HL-60/S4 treated with phorbol 12-myristate 13-acetate at 8.2 ng/mL for 4 days and 3 days (cell line): Measurements from ENCODE around the gene NFIA.

Experiments used
- in situ Hi-C: fragments of 300-500 bp; cut with MboI; formaldehyde crosslinking; loops from 2 replicates; pipeline ENCODE4 v1.15.0; 2022; ENCODE audit warnings: low sequenced_read_pairs

NFIA gene

DNA sequence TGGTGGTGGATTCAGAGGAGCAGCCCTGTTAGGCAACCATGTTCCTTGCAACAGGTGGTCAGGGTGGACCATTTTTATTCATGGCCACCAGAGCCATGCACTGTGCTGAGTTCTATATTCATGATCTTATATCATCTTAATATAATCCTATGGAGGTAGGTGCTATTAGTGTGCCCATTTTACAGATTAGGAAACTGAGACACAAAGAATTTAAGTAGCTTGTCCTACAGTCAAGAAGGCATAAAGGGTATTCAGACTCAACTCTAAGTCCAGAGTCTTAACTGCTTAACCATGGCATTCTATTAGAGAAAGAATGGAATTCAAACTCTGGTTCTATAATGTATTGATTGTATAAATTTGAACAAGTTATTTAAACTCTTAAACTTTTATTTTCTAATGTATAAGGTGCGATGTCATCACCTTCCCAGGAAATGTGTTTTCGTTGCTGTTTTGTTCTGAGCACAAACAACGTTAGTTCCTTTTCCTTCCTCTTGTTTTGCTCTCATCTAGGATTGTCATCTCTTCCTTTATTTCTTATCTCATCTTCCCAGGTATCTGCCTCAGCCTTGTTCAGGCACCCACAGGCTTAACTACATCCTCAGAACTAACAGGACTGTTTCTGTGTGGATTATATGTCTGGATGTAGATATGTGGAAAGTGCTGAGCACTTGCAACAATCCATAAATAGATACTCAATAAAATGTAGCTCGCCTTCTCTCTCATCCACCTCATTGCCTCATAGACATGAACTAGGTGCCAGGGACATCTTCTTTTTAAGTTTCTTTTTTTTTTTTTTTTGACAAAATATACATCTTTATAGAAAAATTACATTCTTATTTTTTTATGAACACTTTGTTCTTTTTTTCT is 207.1 kb downstream of the NFIA start:
- in situ Hi-C loops = no loop called here

DNA sequence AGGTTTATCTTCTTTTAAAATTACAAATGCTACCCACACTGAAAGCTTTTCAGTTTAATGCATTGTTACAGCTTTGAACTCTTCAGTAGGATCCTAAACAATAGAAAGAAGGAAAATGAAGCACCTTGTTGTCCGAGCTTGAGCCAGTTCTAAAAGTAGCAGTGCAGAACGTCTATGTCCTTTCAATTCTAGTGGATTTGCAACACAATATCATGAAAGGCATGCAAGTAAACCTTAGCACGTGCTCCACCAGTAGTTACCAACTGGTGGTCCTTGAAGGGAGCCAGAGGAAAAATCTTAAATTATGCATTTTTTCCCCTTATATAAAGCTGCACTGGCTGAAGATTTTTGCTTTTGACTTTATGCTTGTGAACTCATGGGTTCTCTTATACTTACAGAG is 208.2 kb downstream of the NFIA start:
- in situ Hi-C loops = no loop called here

DNA sequence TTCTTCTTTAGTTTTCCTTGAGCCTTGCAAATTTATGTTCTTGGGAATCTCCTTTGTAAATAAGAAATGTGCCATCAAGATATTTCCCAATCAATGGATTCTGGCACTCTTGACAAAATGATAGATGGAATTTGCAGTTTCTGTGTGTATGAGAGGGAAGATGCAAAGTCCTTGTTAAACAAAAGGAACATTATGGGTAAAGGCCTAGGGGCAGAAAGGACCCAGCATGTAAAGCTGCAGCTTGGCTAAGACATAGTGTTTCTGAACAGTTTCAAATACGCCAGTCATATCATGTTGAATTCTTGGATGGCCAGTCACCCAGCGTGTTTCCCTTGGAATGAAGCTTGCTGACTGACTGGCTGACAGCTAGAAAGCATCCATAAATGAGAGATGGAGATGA is 210.8 kb downstream of the NFIA start:
- in situ Hi-C loops = no loop called here

DNA sequence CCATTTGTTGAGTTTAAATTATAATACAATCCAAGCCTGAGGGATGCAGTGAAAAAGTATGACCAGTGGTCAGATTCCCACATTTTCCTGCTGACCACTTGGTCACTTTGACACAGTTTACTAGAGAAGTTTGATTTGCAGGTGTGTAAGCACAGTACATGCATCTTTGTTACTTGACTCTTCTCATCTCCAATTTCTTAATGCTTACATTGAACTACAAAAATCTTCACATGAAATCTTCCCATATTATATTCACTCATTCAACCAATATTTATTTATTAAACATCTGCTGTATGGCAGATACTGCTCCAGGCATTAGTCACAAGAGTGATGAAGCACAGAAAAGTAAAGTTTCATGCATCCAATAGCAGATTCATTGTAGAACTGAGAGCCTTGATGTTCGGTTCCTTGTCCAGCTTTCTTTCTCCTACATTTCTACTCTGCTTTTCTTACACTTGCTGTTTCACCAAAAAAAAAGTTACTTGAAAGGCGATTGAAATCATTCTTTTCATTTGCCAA is 211.7 kb downstream of the NFIA start:
- in situ Hi-C loops = no loop called here

DNA sequence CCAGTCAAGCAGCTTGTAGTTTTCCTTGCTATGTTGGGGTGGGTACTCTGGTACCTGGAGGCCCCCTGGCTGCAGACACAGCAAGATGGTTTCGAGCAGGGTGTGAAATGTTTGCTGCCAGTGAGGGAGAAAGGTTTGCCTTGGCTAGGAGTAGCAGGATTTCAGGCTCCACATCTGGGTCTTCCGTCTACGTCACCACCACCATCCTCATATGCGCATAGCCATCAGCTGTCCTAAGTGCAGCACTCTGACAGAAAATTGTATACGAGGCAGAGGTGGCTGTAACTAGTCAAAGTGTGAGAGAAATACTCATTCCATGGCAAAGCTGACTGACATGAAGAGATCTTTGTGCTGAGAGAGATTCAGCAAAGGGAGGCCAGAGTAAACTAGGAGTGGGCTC is 212.6 kb downstream of the NFIA start:
- in situ Hi-C loops = no loop called here

DNA sequence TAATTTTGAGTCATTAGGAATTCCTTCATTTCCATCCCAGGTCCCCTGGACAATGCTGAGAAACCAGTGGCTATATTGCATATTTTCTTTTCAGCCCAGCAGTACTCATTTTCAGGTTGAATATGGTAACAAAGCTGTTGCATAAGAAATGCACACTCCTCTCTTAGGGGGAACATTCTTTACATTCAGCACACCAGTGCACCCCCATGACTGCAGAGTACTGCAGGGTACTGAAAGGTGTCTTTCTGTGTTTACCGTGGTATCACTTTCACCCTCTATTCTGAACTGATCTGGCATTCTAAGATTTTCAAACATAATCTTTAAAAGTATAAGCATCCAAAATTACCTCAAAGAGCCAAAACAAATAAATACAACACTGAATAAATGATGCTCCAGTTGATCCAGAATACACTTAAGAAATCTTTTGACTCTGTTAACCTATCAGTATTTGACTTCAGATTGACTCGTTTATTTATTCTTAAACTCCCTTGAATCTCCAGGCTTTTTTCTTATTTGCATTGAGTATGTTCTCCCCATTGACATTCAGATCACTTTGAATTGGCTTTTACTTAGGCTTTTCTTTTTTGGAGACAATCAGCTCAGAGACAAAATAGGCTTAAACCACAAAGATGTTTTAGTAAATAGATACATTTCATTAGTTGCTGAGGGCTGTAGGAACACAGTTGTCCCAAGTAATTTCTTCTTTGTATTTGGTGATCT is 213.6 kb downstream of the NFIA start:
- in situ Hi-C loops = no loop called here

DNA sequence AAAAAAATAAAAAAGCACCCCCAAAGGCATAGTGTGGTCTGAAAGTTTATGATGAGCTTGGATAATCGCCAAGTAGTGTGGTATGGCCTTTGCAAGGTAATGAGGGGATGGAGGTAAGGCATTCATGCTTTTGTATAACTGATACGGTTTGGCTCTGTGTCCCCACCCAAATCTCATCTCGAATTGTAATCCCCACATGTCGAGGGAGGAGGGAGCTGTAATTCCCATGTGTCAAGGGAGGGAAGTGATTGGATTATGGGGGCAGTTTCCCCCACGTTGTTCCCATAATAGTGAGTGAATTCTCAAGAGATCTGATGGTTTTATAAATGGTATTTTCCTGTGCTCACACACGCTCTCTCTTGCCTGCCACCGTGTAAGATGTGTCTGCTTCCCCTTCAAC is 215.5 kb downstream of the NFIA start:
- in situ Hi-C loops = no loop called here

DNA sequence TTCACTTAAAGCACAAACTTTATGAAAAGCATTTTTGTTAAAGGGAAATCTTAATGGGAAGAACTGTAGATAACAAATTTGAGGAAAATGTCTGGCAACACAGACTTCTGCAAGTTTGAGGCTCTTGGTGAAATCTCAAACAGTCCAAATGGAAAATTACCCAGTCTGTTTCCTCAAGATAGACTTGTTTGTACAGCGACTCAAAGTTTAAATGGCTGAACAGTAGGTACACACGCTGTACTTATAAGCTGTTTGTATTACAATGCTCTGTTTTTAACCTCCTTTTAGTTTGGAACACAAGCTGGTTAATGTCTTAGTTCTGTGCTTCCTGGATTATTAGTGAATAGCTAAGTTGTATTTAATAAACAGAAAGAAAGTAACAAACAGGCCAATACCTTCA is 217.1 kb downstream of the NFIA start:
- in situ Hi-C loops = no loop called here

DNA sequence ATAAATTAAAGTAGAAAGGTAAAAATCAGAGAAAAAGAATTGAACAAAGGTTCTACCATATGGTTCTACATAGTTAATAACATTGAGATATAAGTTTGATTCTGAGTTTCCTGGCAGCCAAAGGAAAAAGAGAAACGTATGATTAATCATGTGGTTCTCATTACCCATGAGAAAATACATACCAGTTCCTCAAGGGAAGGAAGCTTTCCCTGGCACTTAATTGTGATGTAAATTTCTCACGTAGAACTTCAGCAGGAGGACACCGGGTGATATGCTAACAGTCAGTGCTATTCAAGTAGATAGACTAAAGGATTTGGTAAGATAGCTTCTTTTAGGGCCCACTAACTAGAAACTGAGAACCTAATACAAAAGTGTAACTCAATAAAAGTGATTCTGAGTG is 218.5 kb downstream of the NFIA start:
- in situ Hi-C loops = no loop called here

DNA sequence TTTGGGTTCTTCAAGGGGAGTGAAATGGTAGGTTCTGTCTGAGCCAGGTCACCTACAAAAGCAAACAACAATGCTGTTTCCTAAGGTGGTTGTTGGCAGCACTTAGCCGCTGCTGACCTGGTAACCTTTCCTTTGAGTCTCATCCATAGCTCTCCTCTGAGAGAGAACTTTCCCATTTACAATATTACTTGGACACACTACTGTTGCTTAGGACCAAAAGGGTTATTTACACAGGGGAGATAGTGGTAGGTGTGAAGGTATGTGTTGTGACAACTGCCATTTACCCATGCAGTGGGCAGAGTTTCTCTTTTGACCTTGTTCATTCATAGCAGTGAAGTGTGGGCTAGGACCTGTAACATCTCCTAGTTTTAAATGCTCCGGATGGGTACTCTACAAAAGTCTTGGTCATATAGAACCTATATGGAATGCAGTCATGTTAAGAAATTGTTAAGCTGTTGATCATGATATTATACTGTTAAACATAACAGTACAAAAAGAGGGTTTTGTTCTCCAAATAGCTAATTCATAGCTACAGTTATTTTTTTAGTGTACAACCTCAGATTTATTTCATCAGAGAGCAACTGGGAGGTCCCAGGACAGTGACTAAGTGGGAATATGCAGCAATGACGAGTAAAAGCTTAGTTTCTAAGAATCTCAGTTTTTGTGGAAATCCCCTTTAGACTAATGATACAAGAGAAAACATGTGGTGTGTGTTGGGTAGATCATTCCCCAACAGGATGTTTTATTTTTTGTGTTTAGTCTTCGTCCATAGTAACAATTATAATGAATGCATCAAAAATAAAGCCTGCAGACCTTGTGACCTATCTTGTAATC is 219.7 kb downstream of the NFIA start:
- in situ Hi-C loops = no loop called here

DNA sequence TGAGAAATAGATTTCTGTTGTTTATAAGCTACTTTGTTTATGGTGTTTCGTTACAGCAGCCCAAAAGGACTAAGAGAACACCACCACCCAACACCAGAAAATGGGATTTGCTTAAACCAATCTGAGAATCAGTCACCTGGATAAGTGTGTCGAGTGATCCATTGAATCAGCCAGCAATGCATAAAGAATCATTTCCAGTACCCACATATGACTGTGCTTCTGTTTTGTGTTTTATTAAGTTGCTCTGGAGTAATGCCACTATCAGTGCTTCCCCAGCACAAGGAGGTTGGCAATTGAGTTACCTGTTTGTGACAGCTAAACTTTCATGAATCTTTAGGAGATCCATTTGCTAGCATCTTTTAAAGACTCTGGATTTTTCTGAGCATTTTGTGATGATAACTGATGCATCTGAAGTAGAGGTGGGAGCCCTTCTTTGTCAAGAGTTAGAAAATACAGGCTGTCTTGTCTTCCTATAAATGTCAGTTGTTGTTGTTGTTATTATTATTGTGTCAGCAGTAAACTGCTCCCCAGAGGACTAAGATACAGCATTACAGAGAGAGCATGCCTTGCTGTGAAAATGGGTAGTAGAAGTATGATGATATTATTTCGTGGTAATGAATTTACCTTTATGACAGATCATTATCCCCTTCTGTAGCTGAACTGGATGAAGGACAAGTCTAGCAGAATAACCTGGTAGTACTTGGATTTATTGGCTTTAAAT is 225.2 kb downstream of the NFIA start:
- in situ Hi-C loops = no loop called here

DNA sequence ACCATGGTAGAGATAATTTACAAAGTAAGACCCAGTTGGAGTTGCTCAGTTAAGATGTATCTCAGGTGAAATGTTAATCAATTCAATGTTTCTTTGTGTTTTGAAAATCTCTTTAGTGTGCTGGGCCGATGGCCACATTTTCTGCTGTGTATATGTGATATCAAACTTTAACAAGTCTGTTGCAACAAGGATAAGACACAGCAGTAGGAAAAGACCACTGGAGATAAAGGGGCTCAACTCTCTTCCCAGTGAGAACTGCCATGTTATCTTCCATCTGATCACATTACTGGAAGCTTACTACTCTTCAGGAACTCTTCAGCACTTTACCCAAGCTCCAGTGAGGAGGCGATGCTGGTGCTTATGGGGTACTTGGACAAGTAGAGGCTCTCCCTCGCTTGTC is 227.7 kb downstream of the NFIA start:
- in situ Hi-C loops = no loop called here

DNA sequence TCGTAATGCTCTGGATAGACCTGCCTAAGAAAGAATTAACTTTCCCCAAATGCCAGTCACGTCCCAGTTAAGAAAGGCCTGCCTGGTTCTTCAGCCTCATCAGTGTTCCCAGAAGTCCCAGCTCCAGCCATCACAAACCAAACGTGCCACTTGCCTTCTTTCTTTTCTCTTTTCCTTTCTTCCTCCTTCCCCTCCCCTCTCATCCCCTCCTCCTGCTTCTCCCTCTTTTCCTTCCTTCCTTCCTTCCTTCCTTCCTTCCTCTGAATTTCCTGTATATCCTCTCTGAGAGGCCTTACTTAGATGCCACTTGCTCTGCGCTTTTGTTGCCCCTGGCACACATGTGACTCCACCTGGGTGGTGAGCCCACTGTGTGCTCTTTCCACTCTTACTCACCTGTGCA is 228.2 kb downstream of the NFIA start:
- in situ Hi-C loops = no loop called here

DNA sequence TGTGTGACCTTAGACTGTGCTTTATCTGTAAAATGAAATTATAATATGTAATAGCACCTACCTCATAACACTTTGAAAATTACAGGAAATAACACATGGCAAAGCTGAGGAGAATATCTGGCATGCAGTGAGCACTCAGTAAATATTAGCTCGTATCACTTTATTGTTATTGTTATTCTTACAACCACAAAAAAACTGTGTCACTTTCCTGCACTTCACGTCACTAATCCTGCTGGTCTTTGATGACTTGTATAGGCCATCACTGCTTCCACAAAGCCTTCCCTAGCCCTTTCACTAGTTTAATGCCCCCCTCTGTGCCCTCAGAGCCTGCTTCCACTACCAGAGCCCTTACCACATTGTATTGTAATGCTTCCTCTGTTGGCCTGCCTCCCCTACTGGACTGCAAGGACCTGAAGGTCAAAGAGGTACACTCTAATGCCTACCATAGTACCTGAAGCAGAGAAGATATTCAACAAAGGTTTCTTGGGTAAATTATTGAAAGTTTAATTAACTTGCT is 231.6 kb downstream of the NFIA start:
- in situ Hi-C loops = no loop called here

DNA sequence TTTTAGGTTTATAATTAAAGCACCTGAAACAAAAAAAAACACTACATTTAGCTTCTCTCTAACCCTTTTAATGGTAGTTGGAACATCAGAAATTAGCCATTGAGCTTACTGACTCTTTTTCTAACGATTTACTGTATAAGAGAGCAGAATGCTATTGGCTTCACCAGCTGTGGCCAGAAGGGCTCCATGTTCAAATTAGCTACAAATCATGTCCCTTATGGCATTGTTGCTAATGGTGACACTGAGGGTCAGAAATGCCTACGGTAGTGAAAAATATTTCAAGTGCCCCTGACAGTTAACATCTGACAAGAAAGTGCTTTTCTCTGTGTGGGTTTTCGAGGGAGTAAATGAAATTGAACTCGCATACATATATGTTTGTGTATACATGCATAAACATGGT is 232.7 kb downstream of the NFIA start:
- in situ Hi-C loops = no loop called here

DNA sequence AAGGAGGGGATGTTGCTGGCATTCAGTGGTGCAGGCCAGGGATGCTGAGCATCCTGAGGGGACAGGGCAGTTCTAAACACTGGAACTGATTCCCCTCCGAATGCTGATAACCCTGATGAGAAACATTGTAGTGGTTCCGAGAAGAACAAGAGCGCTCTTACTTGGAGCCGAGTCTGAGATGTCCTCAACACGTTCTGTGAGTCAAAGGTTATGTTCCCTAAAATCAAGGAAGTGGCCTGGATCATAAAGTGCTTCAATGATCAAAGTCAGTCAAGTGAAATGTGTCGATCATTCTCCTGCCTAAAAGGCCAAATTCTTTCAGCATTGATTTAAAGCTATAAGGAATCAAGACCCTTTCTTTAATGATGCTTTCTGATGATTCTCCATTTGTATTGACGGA is 234.1 kb downstream of the NFIA start:
- in situ Hi-C loops = no loop called here

DNA sequence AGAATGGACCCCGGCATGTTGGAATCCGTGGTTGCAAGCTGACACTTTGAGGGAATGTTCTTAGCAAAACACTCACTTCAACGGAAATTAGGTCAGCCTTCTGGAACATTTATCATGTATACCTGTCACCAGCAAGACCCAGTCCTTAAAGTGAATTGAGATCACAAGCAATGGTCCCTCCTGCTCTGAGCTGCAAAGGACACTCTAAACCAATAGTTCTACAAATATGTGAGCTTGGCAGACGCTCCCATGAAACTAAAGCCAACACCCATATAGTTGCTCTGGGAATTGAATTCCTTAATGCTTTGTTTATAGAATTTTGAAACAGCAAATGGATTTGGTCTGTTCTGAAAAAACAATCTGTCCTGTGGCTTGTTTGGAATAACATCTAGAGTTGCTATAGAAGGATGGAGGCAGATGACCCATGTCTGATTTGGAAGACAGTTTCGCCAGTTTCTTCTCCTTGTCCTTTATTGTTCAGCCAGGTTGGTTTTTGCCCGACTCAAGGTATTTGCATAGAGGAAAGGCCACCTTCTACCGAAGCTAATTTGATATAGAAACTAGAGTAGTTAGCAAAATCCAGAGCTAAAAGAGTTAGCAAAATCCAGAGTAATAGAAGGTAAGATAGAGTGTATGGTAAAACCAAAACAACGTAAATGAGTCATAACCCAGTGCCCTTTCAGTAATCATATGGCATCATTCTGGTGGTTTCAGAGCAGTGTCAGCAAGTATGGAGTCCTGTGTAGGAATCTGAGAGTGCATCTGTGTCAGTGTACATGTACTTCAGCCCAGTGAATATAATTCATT is 236.2 kb downstream of the NFIA start:
- in situ Hi-C loops = no loop called here

DNA sequence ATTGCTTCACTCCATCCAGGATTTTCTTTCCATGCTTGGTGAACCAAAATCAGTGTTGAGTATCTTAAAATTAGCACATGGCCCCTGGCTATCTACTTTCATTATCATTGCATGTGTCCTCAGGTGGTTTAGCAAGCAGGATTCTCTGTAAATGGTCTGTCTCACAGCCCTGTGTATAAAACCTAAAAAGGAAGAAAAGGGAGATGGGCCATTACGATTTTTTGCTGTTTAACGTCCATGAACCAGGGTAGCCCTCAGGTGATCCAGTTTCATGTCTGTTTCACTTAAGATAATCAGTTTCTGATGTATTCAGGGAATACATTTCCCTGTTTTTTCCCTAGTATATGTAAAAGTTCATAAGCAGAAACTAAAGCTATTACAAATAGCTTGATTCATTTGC is 238.2 kb downstream of the NFIA start:
- in situ Hi-C loops = no loop called here

DNA sequence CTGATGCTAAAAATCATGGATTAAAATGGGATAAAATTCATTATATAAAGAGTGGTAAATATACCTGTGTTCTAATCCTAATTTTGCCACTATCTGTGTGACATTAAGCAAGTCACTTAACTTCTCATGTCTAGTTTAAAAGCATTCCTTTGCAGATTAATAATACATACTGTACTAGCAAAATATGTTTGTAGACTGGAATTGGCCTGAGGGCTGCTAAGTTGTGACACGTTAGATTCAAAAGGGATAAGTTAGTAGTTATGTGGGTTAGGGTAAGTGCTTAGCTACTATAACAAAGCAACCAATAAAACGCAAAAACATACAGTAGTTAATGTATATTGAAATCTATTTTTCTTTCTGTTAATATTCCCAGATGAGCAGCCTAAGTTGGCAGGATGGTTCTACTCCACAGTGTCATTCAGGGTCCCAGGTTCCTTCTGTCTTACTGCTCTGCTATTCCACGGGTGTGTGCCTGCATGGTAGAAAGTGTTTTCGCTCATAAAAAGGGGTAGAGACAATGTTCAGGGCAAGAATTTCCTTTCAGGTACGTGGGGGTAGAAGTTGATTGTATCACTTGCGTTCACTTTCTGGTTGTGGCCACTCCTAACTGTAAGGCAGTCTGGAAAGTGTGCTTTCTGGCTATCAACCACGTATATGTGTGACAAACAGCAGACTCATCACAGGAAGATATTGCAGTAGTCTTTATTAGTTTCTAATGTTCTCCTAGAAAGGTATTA is 239.8 kb downstream of the NFIA start:
- in situ Hi-C loops = no loop called here
